A673 (cell line): ENCODE data around the gene ALDH16A1. TPM values are rescaled to one million over a fixed set of nuclear protein-coding genes. Genes with fewer than 3 reads are reported as not detected.

Source experiments
- BruUV-seq: library from RNA; stranded (reverse); fragments of 400-500 nt; replicated peaks from 2 replicates; lab custom pipeline; 2021; lab: Mats Ljungman, UMichigan
- CTCF ChIA-PET: fragments of 300-600 bp; sonication (Branson Sonifier 250); formaldehyde crosslinking; loops from one replicate; lab custom pipeline; 2022; ENCODE audit warnings: antibody characterized with exemption; lab: Charles Lee
- POLR2A ChIA-PET: fragments of 300-600 bp; sonication (Branson Sonifier 250); formaldehyde crosslinking; loops from one replicate; lab custom pipeline; 2022; ENCODE audit warnings: antibody characterized with exemption; ENCODE audit not compliant: low non-redundant PET; lab: Charles Lee
- DNase-seq: peaks from one replicate; pipeline ENCODE4 v3.0.0-alpha.2; 2015; ENCODE audit warnings: low spot score
- H3K27ac ChIP-seq: fragments of 200-600 bp; sonication (generic); 2 replicates; pipeline ENCODE4 v1.5.1; 2016; ENCODE audit warnings: mixed run types, low read depth, mild to moderate bottlenecking, mixed read lengths, antibody characterized with exemption, low read length; ENCODE audit not compliant: poor library complexity, severe bottlenecking
- H3K27me3 ChIP-seq: fragments of 200-600 bp; sonication (generic); replicated peaks from 2 replicates; pipeline ENCODE4 v1.6.1; 2017; ENCODE audit warnings: mixed run types, low read depth, mild to moderate bottlenecking, mixed read lengths, antibody characterized with exemption, low read length; ENCODE audit not compliant: insufficient read depth, poor library complexity
- H3K36me3 ChIP-seq: fragments of 200-600 bp; sonication (generic); 2 replicates; pipeline ENCODE4 v1.6.1; 2016; ENCODE audit warnings: mixed run types, mild to moderate bottlenecking, mixed read lengths, antibody characterized with exemption, low read length; ENCODE audit not compliant: insufficient read depth, poor library complexity, severe bottlenecking
- H3K4me1 ChIP-seq: fragments of 200-600 bp; sonication (generic); 2 replicates; pipeline ENCODE4 v1.6.1; 2017; ENCODE audit warnings: mixed run types, mild to moderate bottlenecking, mixed read lengths, antibody characterized with exemption, low read length; ENCODE audit not compliant: insufficient read depth, poor library complexity, severe bottlenecking
- H3K4me3 ChIP-seq: fragments of 200-600 bp; sonication (generic); 2 replicates; pipeline ENCODE4 v1.5.1; 2016; ENCODE audit warnings: low read depth, mixed run types, mild to moderate bottlenecking, mixed read lengths, low read length; ENCODE audit not compliant: poor library complexity, severe bottlenecking
- H3K9me3 ChIP-seq: fragments of 200-600 bp; sonication (generic); 2 replicates; pipeline ENCODE4 v1.6.1; 2016; ENCODE audit warnings: mixed run types, low read depth, mild to moderate bottlenecking, mixed read lengths, antibody characterized with exemption, low read length; ENCODE audit not compliant: poor library complexity, severe bottlenecking
- EZH2 ChIP-seq: fragments of 200-600 bp; sonication (generic); IDR thresholded peaks from 2 replicates; pipeline ENCODE4 v1.6.1; 2017; ENCODE audit warnings: borderline replicate concordance, low read depth, mild to moderate bottlenecking, mixed read lengths, antibody characterized with exemption, low read length; ENCODE audit not compliant: poor library complexity, severe bottlenecking
- intact Hi-C: fragments of 100-400 bp; cut with micrococcal nuclease; formaldehyde crosslinking; loops from one replicate; pipeline ENCODE4 v1.10.0; 2022; ENCODE audit not compliant: unreplicated experiment
- total RNA-seq: library from RNA; stranded (reverse); gene quantifications from 2 replicates; pipeline ENCODE4 v1.2.3, GENCODE V29; 2021
- TF ChIP-seq, protein P1 (sequence below): fragments of 300-800, 200-600 bp; sonication (generic); conservative IDR thresholded peaks from 2 replicates; pipeline ENCODE4 v1.5.1; 2017; ENCODE audit warnings: low read depth, mild to moderate bottlenecking, antibody characterized with exemption, low read length, moderate library complexity, mixed read lengths

The ALDH16A1 gene
- total RNA-seq, 1 experiment from 2014 or later = 23.2 TPM

DNA sequence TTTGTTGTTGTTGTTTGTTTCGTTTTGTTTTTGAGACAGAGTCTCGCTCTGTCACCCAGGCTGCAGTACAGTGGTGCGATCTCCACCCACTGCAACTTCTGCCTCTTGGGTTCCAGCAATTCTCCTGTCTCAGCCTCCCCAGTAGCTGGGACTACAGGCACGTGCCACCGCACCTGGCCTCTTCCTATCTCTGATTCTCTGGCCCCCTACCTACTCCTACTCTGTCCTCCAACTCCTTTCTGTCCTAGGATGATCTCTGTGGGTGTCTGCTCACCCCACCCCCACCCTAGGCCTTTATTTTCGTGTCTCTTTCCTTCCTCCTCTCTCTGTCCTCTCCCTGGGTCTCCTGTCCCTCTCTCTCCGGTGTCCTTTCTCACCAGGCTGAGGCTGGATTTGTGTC is 2.6 kb upstream of the ALDH16A1 start:
- intact Hi-C loops = no loop called here
- H3K9me3 ChIP-seq = no peaks in the 10 kb centered on the region
- peak overlapping the region; percentile 93 for H3K27ac ChIP-seq
- DNase-seq = no peak
- H3K36me3 ChIP-seq = peaks cover 19% of the 10 kb centered on the region
- H3K4me3 ChIP-seq = peak overlapping the region; percentile 98
- H3K4me1 ChIP-seq = peaks cover 34% of the 10 kb centered on the region
- no TSS peak for BruUV-seq
- ChIA-PET POLR2A (interaction anchor here (0.6 to 0.7 kb wide), 2 partner anchors 111 to 352 kb away, joined by 7 to 10 read pairs; no protein-coding TSS in a partner anchor), CTCF (interaction anchor here (0.7 kb wide), 1 partner anchor 23 kb away, joined by 4 read pairs; the partner anchor contains the start of gene FLT3LG)
- H3K27me3 ChIP-seq = no peaks in the 10 kb centered on the region
- TF ChIP-seq EZH2 = no peak
- TF ChIP-seq, protein P1, sequence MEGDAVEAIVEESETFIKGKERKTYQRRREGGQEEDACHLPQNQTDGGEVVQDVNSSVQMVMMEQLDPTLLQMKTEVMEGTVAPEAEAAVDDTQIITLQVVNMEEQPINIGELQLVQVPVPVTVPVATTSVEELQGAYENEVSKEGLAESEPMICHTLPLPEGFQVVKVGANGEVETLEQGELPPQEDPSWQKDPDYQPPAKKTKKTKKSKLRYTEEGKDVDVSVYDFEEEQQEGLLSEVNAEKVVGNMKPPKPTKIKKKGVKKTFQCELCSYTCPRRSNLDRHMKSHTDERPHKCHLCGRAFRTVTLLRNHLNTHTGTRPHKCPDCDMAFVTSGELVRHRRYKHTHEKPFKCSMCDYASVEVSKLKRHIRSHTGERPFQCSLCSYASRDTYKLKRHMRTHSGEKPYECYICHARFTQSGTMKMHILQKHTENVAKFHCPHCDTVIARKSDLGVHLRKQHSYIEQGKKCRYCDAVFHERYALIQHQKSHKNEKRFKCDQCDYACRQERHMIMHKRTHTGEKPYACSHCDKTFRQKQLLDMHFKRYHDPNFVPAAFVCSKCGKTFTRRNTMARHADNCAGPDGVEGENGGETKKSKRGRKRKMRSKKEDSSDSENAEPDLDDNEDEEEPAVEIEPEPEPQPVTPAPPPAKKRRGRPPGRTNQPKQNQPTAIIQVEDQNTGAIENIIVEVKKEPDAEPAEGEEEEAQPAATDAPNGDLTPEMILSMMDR = no peak

DNA sequence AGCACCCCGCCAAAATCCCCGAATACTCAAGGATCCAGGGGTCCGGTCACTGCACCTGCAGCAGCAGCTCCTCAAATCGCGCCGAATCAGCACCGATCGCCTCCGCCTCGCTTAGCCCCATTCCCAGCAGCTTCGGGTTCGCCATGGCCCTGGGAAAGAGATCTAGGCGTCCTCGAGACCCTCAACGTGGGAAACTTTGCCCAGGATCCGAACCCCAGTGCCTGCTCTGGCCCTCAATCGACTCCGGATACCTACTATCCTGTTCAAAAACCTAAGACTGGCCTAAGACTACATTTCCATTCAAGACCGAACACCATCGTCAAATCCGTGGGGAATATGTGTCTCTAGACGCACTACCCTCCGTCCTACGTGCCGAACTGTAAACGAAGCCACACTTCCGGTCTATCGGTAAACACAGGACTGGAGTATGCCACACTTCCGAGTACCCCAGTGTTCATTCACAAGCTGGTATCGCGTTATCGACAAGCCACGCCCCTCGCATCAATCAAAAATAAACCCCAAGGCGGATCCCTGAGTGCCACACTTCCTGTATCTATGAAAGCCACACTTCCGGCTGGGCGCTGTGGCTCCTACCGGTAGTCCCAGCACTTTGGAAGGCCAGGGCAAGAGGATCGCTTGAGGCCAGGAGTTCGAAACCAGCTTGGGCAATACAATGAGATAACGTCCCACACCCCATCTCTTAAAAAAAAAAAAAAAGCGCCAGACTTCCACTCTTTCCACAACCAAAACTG is 1.4 kb upstream of the ALDH16A1 start, which contains the start of gene PIH1D1:
Gene PIH1D1, minus strand, starts transcription at position 385 of the 752 bp plus-strand sequence. Its CDS starts 240 bp downstream, at position 145.
- Histone ChIP-seq H3K9me3 (no peaks in the 10 kb centered on the region), H3K27me3 (no peaks in the 10 kb centered on the region), H3K27ac (peak within 1 kb of the TSS; percentile 94), H3K4me1 (peaks cover 34% of the 10 kb centered on the region), H3K36me3 (peaks cover 19% of the 10 kb centered on the region), H3K4me3 (peak within 1 kb of the TSS; percentile 98)
- POLR2A ChIA-PET = interaction anchor here (0.5 kb wide), 1 partner anchor 315 kb away, joined by 24 read pairs; the partner anchor contains the start of gene AP2A1
- TSS peak; percentile 82 for BruUV-seq
- peak; percentile 100 for DNase-seq
- TF ChIP-seq, protein P1 = no peak
- no peak for TF ChIP-seq EZH2
- CTCF ChIA-PET = interaction anchor here (0.7 to 1.3 kb wide), 2 partner anchors 24 to 118 kb away, joined by 3 to 7 read pairs; no protein-coding TSS in a partner anchor
- intact Hi-C loops = loop anchor here (1.0 to 2.0 kb wide), 2 partner anchors 36 to 45 kb away; partner anchors contain the start of genes RPL13A and RPS11

DNA sequence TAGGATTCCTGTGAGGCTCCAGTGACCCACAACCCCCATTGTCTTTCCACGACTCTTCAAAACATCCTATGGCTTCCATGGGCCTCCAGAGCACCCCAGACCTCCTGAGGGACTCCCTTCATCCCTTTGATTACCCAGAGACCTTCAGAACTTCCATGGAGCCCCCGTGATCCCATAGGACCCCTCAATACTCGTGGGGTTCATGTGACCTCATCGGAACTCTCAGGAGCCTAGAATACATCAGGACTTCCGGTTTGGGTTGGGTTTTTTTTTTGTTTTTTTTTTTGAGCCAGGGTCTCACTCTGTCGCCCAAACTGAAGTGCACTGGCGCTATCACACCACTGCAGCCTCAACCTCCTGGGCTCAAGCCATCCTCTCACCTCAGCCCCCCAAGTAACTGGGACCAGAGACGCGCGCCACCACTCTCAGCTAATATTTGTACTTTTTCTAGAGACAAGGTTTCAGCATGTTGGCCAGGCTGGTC is 774 bp downstream of the ALDH16A1 start:
- DNase-seq = no peak
- peaks cover 14% of the 10 kb centered on the region for H3K36me3 ChIP-seq
- TF ChIP-seq, protein P1 = no peak
- TF ChIP-seq EZH2 = no peak
- H3K27ac ChIP-seq = peak overlapping the region; percentile 94
- TSS peak; percentile 92 for BruUV-seq
- no peaks in the 10 kb centered on the region for H3K9me3 ChIP-seq
- peak overlapping the region; percentile 59 for H3K4me3 ChIP-seq
- POLR2A ChIA-PET = no interaction called here
- CTCF ChIA-PET = interaction anchor here (0.6 to 1.0 kb wide), 2 partner anchors 22 to 48 kb away, joined by 3 read pairs; no protein-coding TSS in a partner anchor
- H3K27me3 ChIP-seq = no peaks in the 10 kb centered on the region
- peaks cover 17% of the 10 kb centered on the region for H3K4me1 ChIP-seq
- intact Hi-C loops = loop anchor here (2.0 kb wide), 1 partner anchor 43 kb away; the partner anchor contains the start of gene RPS11
